ENCODE data around the gene TASL.

GRCh38 chrX:30610026-30610425 is 32.5 kb upstream of the TASL start:
- TF ChIP-seq POLR2A (IDR thresholded peaks at IDR 0.05) (no peak), CTCF (IDR thresholded peaks at IDR 0.05) (no peak)
